ENCODE measurements around the gene PRKCH. TPM values are rescaled to one million over a fixed set of nuclear protein-coding genes. Genes with fewer than 3 reads are reported as not detected.
"Not testable (repeated sequence)": the region's sequence is repeated elsewhere in the genome, so short reads cannot be mapped to it uniquely, and the experiment has no call there.

The PRKCH gene
- total RNA-seq, 1 donor from 2014 or later = 74.4 TPM

GRCh38 chr14:61525293-61526011 lies 204.1 kb downstream of the PRKCH start:
- Histone ChIP-seq H3K9me3 (no peaks in the 10 kb centered on the region), H3K27me3 (no peaks in the 10 kb centered on the region), H3K4me3 (no peak overlapping the region), H3K36me3 (peaks cover 4% of the 10 kb centered on the region), H3K4me1 (peaks cover 51% of the 10 kb centered on the region), H3K27ac (peak overlapping the region; percentile 77)
- DNase-seq = peak; percentile 73
- peak; percentile 81 for ATAC-seq
- TF ChIP-seq, protein P1, sequence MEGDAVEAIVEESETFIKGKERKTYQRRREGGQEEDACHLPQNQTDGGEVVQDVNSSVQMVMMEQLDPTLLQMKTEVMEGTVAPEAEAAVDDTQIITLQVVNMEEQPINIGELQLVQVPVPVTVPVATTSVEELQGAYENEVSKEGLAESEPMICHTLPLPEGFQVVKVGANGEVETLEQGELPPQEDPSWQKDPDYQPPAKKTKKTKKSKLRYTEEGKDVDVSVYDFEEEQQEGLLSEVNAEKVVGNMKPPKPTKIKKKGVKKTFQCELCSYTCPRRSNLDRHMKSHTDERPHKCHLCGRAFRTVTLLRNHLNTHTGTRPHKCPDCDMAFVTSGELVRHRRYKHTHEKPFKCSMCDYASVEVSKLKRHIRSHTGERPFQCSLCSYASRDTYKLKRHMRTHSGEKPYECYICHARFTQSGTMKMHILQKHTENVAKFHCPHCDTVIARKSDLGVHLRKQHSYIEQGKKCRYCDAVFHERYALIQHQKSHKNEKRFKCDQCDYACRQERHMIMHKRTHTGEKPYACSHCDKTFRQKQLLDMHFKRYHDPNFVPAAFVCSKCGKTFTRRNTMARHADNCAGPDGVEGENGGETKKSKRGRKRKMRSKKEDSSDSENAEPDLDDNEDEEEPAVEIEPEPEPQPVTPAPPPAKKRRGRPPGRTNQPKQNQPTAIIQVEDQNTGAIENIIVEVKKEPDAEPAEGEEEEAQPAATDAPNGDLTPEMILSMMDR (IDR thresholded peaks at IDR 0.05) = no peak
- intact Hi-C loops (cut with DNase I) = no loop called here

DNA sequence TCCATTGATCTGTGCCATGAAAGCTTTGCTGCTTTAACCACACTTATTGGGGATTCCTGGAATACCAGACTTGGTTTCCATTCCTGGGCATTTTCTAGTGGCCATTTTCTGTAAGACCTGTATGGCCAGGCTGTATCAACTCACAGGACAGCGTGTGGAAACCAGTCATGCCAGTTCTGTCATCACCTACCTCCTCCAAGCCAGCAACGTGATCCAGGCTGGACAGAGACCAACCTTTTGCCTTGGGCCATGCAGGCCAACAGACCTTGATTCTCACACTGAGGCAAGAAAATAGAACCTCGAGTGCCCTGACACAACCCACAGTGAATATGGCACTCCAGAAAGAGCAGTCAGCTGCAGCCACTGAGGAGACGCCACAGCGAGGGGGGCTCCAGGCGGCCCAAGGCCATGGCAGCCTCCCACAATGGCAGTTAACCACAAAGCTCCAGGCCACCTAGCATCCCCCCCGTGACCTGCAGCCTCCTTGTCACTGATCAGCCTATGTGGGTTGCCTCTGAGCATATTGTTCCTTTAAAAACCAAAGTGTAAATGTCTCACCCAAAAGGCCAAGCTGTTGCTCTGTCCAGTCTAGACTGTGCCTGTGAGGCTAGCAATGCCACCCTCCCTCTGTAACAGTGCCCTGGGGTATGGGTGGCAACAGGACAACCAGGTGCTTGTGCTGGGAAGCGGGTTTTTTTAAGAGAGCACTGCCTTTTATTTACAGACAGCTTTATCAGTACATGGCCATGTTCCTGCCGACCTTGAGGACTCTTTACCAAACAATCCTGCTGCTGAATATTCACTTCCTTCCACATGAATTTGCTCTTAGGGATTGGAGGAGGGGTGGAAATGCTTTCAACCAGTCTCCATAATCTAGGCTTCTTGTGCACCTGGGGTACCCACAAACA lies 205.3 kb downstream of the PRKCH start:
- no peak overlapping the region for H3K4me3 ChIP-seq
- H3K9me3 ChIP-seq = no peaks in the 10 kb centered on the region
- H3K27me3 ChIP-seq = no peaks in the 10 kb centered on the region
- ATAC-seq = peak; percentile 72
- peak overlapping the region; percentile 77 for H3K27ac ChIP-seq
- intact Hi-C loops (cut with DNase I) = no loop called here
- DNase-seq = peak; percentile 70
- TF ChIP-seq, protein P1 (IDR thresholded peaks at IDR 0.05) = no peak
- H3K36me3 ChIP-seq = peaks cover 7% of the 10 kb centered on the region
- peaks cover 61% of the 10 kb centered on the region for H3K4me1 ChIP-seq

GRCh38 chr14:61527325-61528100 lies 206.1 kb downstream of the PRKCH start:
- H3K27me3 ChIP-seq = no peaks in the 10 kb centered on the region
- intact Hi-C loops (cut with DNase I) = no loop called here
- DNase-seq (no peak), ATAC-seq (peak; percentile 3)
- TF ChIP-seq, protein P1 (IDR thresholded peaks at IDR 0.05) = no peak
- H3K4me1 ChIP-seq = peaks cover 69% of the 10 kb centered on the region
- H3K36me3 ChIP-seq = peaks cover 7% of the 10 kb centered on the region
- no peak overlapping the region for H3K4me3 ChIP-seq
- H3K9me3 ChIP-seq = no peaks in the 10 kb centered on the region
- H3K27ac ChIP-seq = peak overlapping the region; percentile 77

DNA sequence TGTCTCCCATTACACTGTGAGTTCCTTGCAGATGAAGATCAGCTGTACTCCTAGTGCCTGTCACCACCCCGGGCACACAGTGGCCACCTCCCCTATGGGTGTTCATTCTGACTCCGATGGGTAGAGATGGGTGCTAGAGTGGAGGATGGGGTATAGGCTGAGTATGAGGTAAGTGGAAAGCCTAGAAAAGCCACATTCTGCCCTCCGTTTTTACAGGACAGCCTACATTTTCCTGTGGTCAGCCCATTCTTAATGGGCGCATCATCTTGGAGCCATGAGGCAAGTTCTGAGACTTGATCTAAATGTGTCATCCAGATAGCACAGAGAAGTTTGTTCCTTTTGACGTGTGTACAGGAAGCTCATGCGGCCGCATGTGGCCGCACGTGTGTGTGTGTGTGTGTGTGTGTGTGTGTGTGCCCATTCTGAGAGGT lies 207.2 kb downstream of the PRKCH start:
- Histone ChIP-seq H3K4me3 (no peak overlapping the region), H3K4me1 (peaks cover 72% of the 10 kb centered on the region), H3K9me3 (no peaks in the 10 kb centered on the region), H3K36me3 (peaks cover 7% of the 10 kb centered on the region), H3K27ac (no peak overlapping the region), H3K27me3 (no peaks in the 10 kb centered on the region)
- no peak for ATAC-seq
- DNase-seq = no peak
- intact Hi-C loops (cut with DNase I) = no loop called here
- TF ChIP-seq, protein P1 (IDR thresholded peaks at IDR 0.05) = no peak

- H3K4me1 ChIP-seq = peaks cover 64% of the 10 kb centered on the region
- H3K9me3 ChIP-seq; DNase-seq; H3K27ac ChIP-seq; intact Hi-C loops (cut with DNase I); H3K27me3 ChIP-seq; H3K36me3 ChIP-seq; H3K4me3 ChIP-seq; ATAC-seq: not testable (repeated sequence)
These were observed 208.0 kb downstream of the PRKCH start for GRCh38 chr14:61529360-61529759.
